Measurements from ENCODE around the gene GABBR2.
A peak's percentile ranks its signal among the peaks of the same experiment; 100 is the strongest.

The GABBR2 gene

GRCh38 chr9:98714833-98715232 lies 6.1 kb upstream of the GABBR2 start:
- Mint-ChIP-seq H3K27ac (no peak overlapping the region), H3K27me3 (ENCODE audit: low read depth) (peaks cover 88% of the 10 kb centered on the region), H3K4me1 (no peaks in the 10 kb centered on the region), H3K9me3 (no peaks in the 10 kb centered on the region), H3K36me3 (ENCODE audit: low read depth) (no peaks in the 10 kb centered on the region), H3K4me3 (no peak overlapping the region)
- no peak for TF ChIP-seq CTCF (IDR thresholded peaks at IDR 0.05; ENCODE audit: unreplicated experiment in 3 of 3)

GRCh38 chr9:98712987-98713386 lies 4.3 kb upstream of the GABBR2 start:
- Mint-ChIP-seq H3K27ac (no peak overlapping the region), H3K9me3 (no peaks in the 10 kb centered on the region), H3K4me1 (no peaks in the 10 kb centered on the region), H3K27me3 (ENCODE audit: low read depth) (peaks cover 88% of the 10 kb centered on the region), H3K36me3 (ENCODE audit: low read depth) (no peaks in the 10 kb centered on the region), H3K4me3 (no peak overlapping the region)
- no peak for TF ChIP-seq CTCF (IDR thresholded peaks at IDR 0.05; ENCODE audit: unreplicated experiment in 3 of 3)

- Mint-ChIP-seq H3K36me3 (ENCODE audit: low read depth) (no peaks in the 10 kb centered on the region), H3K27me3 (ENCODE audit: low read depth) (peaks cover 88% of the 10 kb centered on the region), H3K4me3 (peak overlapping the region; percentile 59 to 68 (median 66)), H3K27ac (no peak overlapping the region), H3K4me1 (peaks cover 9% of the 10 kb centered on the region), H3K9me3 (no peaks in the 10 kb centered on the region)
- TF ChIP-seq CTCF (IDR thresholded peaks at IDR 0.05; ENCODE audit: unreplicated experiment in 3 of 3): no peak
Observed at GRCh38 chr9:98709968-98710965, 1.5 kb upstream of the GABBR2 start.

GRCh38 chr9:98708103-98708932 lies 417 bp downstream of the GABBR2 start:
- Mint-ChIP-seq H3K9me3 (no peaks in the 10 kb centered on the region), H3K36me3 (ENCODE audit: low read depth) (no peaks in the 10 kb centered on the region), H3K4me1 (peaks cover 9% of the 10 kb centered on the region), H3K4me3 (peak overlapping the region; percentile 61 to 77 (median 66)), H3K27me3 (ENCODE audit: low read depth) (peaks cover 86% of the 10 kb centered on the region), H3K27ac (no peak overlapping the region)
- no peak for TF ChIP-seq CTCF (IDR thresholded peaks at IDR 0.05; ENCODE audit: unreplicated experiment in 3 of 3)

- peak overlapping the region; percentile 25 to 61 (median 54) for H3K4me3 Mint-ChIP-seq
- H3K27ac Mint-ChIP-seq: no peak overlapping the region
- peaks cover 86% of the 10 kb centered on the region for H3K27me3 Mint-ChIP-seq (ENCODE audit: low read depth)
- H3K36me3 Mint-ChIP-seq (ENCODE audit: low read depth): no peaks in the 10 kb centered on the region
- TF ChIP-seq CTCF (IDR thresholded peaks at IDR 0.05; ENCODE audit: unreplicated experiment in 3 of 3): peak; percentile 59 to 72 (median 67)
- H3K9me3 Mint-ChIP-seq: no peaks in the 10 kb centered on the region
- H3K4me1 Mint-ChIP-seq: peaks cover 9% of the 10 kb centered on the region
Observed at GRCh38 chr9:98707166-98708102, 1.3 kb downstream of the GABBR2 start.
